ENCODE data around the gene ACHE. TPM values are rescaled to one million over a fixed set of nuclear protein-coding genes. Genes with fewer than 3 reads are reported as not detected.

Gene ACHE
- total and polyA plus RNA-seq, 2 of the 13 experiments (the other 11 are each of a cell fraction or from before 2014, with no cell fraction given): 0.18 to 0.40 TPM

DNA sequence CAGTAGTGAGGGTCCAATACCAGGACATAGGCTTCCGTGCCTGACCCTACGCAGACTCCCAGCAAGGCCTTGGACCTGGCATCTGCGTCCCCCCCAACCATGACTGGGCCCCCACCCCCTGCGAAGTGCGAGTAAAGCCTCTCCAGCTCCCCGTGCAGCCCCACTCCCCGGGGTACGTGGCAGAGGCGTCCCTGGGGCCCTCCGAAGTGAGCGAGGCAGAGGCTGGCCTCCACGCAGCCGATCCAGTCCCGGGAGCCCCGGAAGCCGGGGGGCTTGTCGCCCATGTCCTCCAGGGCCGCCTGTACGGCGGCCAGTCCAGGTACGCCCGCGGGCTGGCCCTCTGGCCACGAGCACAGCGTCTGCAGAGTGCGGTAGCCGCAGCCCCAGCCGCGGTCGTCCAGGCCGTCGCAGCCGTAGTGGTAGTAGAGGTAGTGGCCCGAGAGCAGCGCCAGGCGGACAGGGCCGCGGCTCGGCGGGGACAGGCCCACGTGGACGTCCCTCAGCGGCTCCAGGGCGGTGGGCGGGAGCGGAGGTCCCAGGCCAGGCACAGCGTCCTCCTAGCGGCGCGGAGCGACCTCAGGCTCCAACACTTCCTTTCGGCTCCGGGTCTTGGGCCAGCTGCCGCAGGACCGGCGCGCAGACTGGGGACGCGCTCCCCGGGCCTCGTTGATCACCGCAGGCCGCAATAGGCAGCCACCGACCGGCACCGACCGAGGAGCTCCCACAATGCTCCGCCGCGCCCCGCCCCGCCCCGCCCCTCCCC lies 6.5 kb downstream of the ACHE start, which contains the start of gene UFSP1 (continued):
- no peak for TF ChIP-seq ZNF496 (CRISPR knock-in tag; IDR thresholded peaks at IDR 0.05; ENCODE audit: insufficient replicate concordance)
- TF ChIP-seq NCOR1 (IDR thresholded peaks at IDR 0.05; ENCODE audit: borderline replicate concordance, low read length): no peak
- 0 out of 2 replicates have a peak, but pooled peaks have one; percentile 3 for TF ChIP-seq FOSL2 (CRISPR knock-in tag; IDR thresholded peaks at IDR 0.05)
- TF ChIP-seq ZSCAN21 (CRISPR knock-in tag; IDR thresholded peaks at IDR 0.05; ENCODE audit: borderline replicate concordance): peak; percentile 76
- peak; percentile 84; the same call in 1 of the 2 replicates for TF ChIP-seq ZFP41 (CRISPR knock-in tag; IDR thresholded peaks at IDR 0.05; ENCODE audit: borderline replicate concordance)
- TF ChIP-seq ZNF562 (CRISPR knock-in tag; IDR thresholded peaks at IDR 0.05; ENCODE audit: borderline replicate concordance): no peak
- TF ChIP-seq DPF2 (CRISPR knock-in tag; IDR thresholded peaks at IDR 0.05; ENCODE audit: borderline replicate concordance, low read depth): no peak
- peak; percentile 83; the same call in 1 of the 2 replicates for TF ChIP-seq TAF1 (CRISPR knock-in tag; IDR thresholded peaks at IDR 0.05)
- TF ChIP-seq, protein P1, sequence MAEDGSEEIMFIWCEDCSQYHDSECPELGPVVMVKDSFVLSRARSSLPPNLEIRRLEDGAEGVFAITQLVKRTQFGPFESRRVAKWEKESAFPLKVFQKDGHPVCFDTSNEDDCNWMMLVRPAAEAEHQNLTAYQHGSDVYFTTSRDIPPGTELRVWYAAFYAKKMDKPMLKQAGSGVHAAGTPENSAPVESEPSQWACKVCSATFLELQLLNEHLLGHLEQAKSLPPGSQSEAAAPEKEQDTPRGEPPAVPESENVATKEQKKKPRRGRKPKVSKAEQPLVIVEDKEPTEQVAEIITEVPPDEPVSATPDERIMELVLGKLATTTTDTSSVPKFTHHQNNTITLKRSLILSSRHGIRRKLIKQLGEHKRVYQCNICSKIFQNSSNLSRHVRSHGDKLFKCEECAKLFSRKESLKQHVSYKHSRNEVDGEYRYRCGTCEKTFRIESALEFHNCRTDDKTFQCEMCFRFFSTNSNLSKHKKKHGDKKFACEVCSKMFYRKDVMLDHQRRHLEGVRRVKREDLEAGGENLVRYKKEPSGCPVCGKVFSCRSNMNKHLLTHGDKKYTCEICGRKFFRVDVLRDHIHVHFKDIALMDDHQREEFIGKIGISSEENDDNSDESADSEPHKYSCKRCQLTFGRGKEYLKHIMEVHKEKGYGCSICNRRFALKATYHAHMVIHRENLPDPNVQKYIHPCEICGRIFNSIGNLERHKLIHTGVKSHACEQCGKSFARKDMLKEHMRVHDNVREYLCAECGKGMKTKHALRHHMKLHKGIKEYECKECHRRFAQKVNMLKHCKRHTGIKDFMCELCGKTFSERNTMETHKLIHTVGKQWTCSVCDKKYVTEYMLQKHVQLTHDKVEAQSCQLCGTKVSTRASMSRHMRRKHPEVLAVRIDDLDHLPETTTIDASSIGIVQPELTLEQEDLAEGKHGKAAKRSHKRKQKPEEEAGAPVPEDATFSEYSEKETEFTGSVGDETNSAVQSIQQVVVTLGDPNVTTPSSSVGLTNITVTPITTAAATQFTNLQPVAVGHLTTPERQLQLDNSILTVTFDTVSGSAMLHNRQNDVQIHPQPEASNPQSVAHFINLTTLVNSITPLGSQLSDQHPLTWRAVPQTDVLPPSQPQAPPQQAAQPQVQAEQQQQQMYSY (CRISPR knock-in tag; IDR thresholded peaks at IDR 0.05): 0 out of 2 replicates have a peak, but pooled peaks have one; percentile 40
- peak; percentile 68 for TF ChIP-seq ZC3H13 (CRISPR knock-in tag; IDR thresholded peaks at IDR 0.05)
- peak; percentile 50; the same call in 1 of the 2 replicates for TF ChIP-seq ZNF768 (CRISPR knock-in tag; IDR thresholded peaks at IDR 0.05)
- peak; percentile 78 for TF ChIP-seq TAF15 (IDR thresholded peaks at IDR 0.05; ENCODE audit: low read depth, low read length, poor library complexity, severe bottlenecking)
- 0 out of 2 replicates have a peak, but pooled peaks have one; percentile 41 for TF ChIP-seq ZNF138 (CRISPR knock-in tag; IDR thresholded peaks at IDR 0.05; ENCODE audit: low read depth)
- no peak for TF ChIP-seq ZNF589 (CRISPR knock-in tag; conservative IDR thresholded peaks at IDR 0.05)
- peak; percentile 39 for TF ChIP-seq CBX1 (IDR thresholded peaks at IDR 0.05; ENCODE audit: low read depth)
- TF ChIP-seq, protein P2, sequence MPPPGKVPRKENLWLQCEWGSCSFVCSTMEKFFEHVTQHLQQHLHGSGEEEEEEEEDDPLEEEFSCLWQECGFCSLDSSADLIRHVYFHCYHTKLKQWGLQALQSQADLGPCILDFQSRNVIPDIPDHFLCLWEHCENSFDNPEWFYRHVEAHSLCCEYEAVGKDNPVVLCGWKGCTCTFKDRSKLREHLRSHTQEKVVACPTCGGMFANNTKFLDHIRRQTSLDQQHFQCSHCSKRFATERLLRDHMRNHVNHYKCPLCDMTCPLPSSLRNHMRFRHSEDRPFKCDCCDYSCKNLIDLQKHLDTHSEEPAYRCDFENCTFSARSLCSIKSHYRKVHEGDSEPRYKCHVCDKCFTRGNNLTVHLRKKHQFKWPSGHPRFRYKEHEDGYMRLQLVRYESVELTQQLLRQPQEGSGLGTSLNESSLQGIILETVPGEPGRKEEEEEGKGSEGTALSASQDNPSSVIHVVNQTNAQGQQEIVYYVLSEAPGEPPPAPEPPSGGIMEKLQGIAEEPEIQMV (CRISPR knock-in tag; IDR thresholded peaks at IDR 0.05; ENCODE audit: low read depth): peak; percentile 54; the same call in 1 of the 2 replicates
- peak; percentile 52; the same call in 1 of the 2 replicates for TF ChIP-seq ZFP90 (CRISPR knock-in tag; IDR thresholded peaks at IDR 0.05; ENCODE audit: borderline replicate concordance)
- TF ChIP-seq, protein P3, sequence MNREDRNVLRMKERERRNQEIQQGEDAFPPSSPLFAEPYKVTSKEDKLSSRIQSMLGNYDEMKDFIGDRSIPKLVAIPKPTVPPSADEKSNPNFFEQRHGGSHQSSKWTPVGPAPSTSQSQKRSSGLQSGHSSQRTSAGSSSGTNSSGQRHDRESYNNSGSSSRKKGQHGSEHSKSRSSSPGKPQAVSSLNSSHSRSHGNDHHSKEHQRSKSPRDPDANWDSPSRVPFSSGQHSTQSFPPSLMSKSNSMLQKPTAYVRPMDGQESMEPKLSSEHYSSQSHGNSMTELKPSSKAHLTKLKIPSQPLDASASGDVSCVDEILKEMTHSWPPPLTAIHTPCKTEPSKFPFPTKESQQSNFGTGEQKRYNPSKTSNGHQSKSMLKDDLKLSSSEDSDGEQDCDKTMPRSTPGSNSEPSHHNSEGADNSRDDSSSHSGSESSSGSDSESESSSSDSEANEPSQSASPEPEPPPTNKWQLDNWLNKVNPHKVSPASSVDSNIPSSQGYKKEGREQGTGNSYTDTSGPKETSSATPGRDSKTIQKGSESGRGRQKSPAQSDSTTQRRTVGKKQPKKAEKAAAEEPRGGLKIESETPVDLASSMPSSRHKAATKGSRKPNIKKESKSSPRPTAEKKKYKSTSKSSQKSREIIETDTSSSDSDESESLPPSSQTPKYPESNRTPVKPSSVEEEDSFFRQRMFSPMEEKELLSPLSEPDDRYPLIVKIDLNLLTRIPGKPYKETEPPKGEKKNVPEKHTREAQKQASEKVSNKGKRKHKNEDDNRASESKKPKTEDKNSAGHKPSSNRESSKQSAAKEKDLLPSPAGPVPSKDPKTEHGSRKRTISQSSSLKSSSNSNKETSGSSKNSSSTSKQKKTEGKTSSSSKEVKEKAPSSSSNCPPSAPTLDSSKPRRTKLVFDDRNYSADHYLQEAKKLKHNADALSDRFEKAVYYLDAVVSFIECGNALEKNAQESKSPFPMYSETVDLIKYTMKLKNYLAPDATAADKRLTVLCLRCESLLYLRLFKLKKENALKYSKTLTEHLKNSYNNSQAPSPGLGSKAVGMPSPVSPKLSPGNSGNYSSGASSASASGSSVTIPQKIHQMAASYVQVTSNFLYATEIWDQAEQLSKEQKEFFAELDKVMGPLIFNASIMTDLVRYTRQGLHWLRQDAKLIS (CRISPR knock-in tag; IDR thresholded peaks at IDR 0.05): 0 out of 2 replicates have a peak, but pooled peaks have one; percentile 18
- 0 out of 2 replicates have a peak, but pooled peaks have one; percentile 68 for TF ChIP-seq ZNF326 (CRISPR knock-in tag; IDR thresholded peaks at IDR 0.05; ENCODE audit: borderline replicate concordance)

Data from HepG2 (cell line).